Parathyroid adenoma (tissue), 2 donors: Measurements from ENCODE around the gene ARNT2.

Source experiments
- H2AFZ ChIP-seq: fragments of 300-600 bp; sonication (generic); one replicate; pipeline ENCODE4 v1.7.0; 2017; ENCODE audit warnings: antibody characterized with exemption, mild to moderate bottlenecking
- H3K27ac ChIP-seq: fragments of 300-600 bp; sonication (generic); one replicate; pipeline ENCODE4 v1.7.0; 2017
- H3K27me3 ChIP-seq: fragments of 300-600 bp; sonication (generic); one replicate; pipeline ENCODE4 v1.7.0; 2017; ENCODE audit warnings: low read length; ENCODE audit not compliant: control insufficient read depth, insufficient read depth
- H3K36me3 ChIP-seq: fragments of 300-600 bp; sonication (generic); one replicate; pipeline ENCODE4 v1.7.0; 2017; ENCODE audit warnings: low read length; ENCODE audit not compliant: control insufficient read depth, insufficient read depth
- H3K4me1 ChIP-seq: fragments of 300-600 bp; sonication (generic); one replicate; pipeline ENCODE4 v1.7.0; 2017; ENCODE audit warnings: control low read depth
- H3K4me2 ChIP-seq: fragments of 300-600 bp; sonication (generic); one replicate; pipeline ENCODE4 v1.7.0; 2017; ENCODE audit warnings: low read length
- H3K4me3 ChIP-seq: fragments of 300-600 bp; sonication (generic); one replicate; pipeline ENCODE4 v1.7.0; 2017; ENCODE audit warnings: low read depth, low read length
- H3K79me2 ChIP-seq: fragments of 300-600 bp; sonication (generic); one replicate; pipeline ENCODE4 v1.7.0; 2017; ENCODE audit warnings: control low read depth
- H3K9ac ChIP-seq: fragments of 300-600 bp; sonication (generic); one replicate; pipeline ENCODE4 v1.7.0; 2017; ENCODE audit warnings: mild to moderate bottlenecking
- H3K9me3 ChIP-seq: fragments of 300-600 bp; sonication (generic); one replicate; pipeline ENCODE4 v1.7.0; 2017; ENCODE audit warnings: low read length; ENCODE audit not compliant: control insufficient read depth
- TF ChIP-seq, protein P1 (sequence below): fragments of 300-600 bp; sonication (generic); IDR thresholded peaks from one replicate; pipeline ENCODE4 v1.7.0; 2017; ENCODE audit warnings: antibody characterized with exemption, mild to moderate bottlenecking
- donor health status: primary hyperparathyroidism.

Gene ARNT2

DNA sequence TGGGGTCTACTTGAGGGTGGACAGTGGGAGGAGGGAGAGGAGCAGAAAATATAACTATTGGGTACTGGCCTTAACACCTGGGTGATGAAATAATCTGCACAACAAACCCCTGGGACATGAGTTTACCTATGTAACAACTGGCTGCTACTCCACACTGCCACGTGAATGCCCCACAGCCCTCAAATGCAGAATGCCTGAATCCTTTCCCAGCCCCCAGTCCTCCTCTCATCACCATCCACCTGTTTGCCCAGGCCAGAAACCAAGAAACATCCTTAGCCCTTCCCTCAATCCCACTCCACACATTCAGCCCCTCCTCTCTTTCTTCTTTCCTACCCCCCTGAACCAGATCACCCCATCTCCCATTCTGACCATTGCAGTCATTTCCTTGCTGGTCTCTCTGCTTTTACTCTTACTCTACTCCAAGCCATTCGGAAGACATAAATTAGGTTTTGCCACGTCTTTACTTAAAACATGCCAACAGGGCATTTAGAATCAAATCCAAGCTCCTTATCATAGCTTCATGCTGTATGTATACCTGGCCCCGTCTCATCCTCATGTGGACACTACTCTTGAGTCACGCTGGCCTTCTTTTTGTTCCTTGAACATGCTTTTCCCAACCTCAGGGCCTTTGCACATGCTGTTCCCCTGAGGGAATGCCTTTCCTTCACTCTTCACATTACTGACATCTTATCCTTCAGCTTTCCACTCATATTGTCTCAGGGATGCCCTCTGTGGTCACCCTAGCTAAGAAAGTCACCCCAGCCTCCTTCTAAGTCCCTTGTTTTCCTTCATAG, 153.5 kb downstream of the ARNT2 start:
- no peaks in the 10 kb centered on the region for H3K4me1 ChIP-seq
- no peaks in the 10 kb centered on the region for H3K27me3 ChIP-seq
- TF ChIP-seq, protein P1, sequence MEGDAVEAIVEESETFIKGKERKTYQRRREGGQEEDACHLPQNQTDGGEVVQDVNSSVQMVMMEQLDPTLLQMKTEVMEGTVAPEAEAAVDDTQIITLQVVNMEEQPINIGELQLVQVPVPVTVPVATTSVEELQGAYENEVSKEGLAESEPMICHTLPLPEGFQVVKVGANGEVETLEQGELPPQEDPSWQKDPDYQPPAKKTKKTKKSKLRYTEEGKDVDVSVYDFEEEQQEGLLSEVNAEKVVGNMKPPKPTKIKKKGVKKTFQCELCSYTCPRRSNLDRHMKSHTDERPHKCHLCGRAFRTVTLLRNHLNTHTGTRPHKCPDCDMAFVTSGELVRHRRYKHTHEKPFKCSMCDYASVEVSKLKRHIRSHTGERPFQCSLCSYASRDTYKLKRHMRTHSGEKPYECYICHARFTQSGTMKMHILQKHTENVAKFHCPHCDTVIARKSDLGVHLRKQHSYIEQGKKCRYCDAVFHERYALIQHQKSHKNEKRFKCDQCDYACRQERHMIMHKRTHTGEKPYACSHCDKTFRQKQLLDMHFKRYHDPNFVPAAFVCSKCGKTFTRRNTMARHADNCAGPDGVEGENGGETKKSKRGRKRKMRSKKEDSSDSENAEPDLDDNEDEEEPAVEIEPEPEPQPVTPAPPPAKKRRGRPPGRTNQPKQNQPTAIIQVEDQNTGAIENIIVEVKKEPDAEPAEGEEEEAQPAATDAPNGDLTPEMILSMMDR: no peak
- H3K36me3 ChIP-seq: no peaks in the 10 kb centered on the region
- no peak overlapping the region for H3K27ac ChIP-seq
- H3K9me3 ChIP-seq: no peaks in the 10 kb centered on the region
- no peak overlapping the region for H2AFZ ChIP-seq
- no peak overlapping the region for H3K4me2 ChIP-seq
- H3K9ac ChIP-seq: no peak overlapping the region
- H3K4me3 ChIP-seq: no peak overlapping the region
- H3K79me2 ChIP-seq: no peaks in the 10 kb centered on the region

DNA sequence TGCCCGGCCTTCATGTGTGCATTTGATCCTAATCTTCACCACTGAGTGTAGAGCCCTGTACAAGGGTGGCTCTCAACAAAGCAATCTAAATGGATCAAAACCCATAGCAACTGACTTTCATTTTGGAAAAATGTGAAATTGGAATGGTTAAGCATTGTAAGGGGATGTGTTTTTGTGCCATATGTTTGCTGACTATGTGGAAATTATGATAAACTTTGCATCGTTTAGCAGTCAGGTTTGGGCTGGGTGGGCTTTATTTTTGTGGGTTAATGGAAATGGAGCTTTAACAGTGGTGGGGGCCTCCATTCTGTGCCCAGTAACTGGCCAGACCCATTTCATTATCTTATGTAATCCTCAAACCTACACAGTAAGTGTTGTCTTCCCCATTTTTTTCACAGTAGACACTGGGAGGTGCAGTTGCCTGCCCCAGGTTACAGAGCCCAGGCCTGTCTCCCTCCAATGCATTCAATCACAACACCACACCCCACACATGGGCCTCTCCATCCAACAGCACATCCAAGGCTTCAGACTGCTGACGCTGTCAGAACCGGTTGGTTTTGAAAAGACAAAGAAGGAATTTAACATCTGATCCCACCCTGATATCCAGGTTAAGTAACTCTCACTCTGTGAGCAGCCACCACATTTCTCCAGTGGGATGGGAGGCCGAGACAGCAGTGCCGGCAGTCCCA, 154.6 kb downstream of the ARNT2 start:
- no peak overlapping the region for H3K4me2 ChIP-seq
- no peak overlapping the region for H3K4me3 ChIP-seq
- no peaks in the 10 kb centered on the region for H3K9me3 ChIP-seq
- TF ChIP-seq, protein P1: no peak
- H3K9ac ChIP-seq: no peak overlapping the region
- no peaks in the 10 kb centered on the region for H3K27me3 ChIP-seq
- no peak overlapping the region for H2AFZ ChIP-seq
- H3K79me2 ChIP-seq: no peaks in the 10 kb centered on the region
- H3K36me3 ChIP-seq: no peaks in the 10 kb centered on the region
- H3K27ac ChIP-seq: no peak overlapping the region
- no peaks in the 10 kb centered on the region for H3K4me1 ChIP-seq

DNA sequence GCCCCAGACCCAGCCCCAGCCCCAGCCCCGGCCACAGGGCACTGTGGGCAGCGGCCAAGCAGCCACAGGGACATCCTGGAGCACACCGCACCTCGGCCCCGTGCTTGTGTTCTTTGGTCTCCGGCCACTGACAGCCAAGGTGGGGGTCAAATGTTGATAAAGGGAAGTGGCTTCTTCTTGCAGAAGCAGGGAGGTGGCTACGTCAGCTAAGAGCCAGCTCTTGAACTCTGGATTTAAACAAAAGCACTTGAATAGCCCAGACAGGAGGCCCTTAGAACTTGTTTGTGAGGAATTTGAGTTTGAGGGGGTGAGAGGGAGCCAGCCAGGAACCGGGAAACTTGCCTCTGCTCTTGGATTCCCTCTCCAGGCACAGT, 155.1 kb downstream of the ARNT2 start:
- Histone ChIP-seq H3K27ac (no peak overlapping the region), H3K4me2 (no peak overlapping the region), H3K4me3 (no peak overlapping the region), H3K4me1 (no peaks in the 10 kb centered on the region), H3K79me2 (no peaks in the 10 kb centered on the region), H3K9ac (no peak overlapping the region), H3K36me3 (no peaks in the 10 kb centered on the region), H2AFZ (no peak overlapping the region), H3K27me3 (no peaks in the 10 kb centered on the region), H3K9me3 (no peaks in the 10 kb centered on the region)
- TF ChIP-seq, protein P1: no peak

DNA sequence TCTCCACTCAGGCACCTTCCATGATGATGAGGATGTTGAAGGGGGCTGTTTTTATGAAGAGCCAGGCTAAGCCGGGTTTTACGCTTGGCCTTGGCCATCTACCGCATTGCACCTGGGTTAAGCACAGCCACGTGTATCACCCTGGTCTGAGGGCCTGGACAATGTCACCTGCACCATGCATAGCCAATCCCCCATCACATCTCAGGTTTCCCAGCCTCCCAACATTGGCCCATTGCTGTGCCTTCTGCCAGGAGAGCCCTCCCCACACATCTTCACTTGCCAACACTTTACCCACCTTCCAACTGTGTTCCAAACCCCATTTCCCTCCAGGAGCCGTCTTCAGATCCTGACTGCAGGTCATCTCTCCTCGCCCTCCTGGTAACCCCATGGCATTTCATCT, 155.6 kb downstream of the ARNT2 start:
- no peak overlapping the region for H3K9ac ChIP-seq
- no peak overlapping the region for H3K4me3 ChIP-seq
- H2AFZ ChIP-seq: no peak overlapping the region
- TF ChIP-seq, protein P1: no peak
- no peak overlapping the region for H3K4me2 ChIP-seq
- no peaks in the 10 kb centered on the region for H3K27me3 ChIP-seq
- H3K79me2 ChIP-seq: no peaks in the 10 kb centered on the region
- H3K36me3 ChIP-seq: no peaks in the 10 kb centered on the region
- no peaks in the 10 kb centered on the region for H3K9me3 ChIP-seq
- no peak overlapping the region for H3K27ac ChIP-seq
- H3K4me1 ChIP-seq: no peaks in the 10 kb centered on the region
